Keratinocyte (primary cell): ENCODE results near the gene IL11. TPM values are rescaled to one million over a fixed set of nuclear protein-coding genes. Genes with fewer than 3 reads are reported as not detected.

ENCODE experiments used
- DNase-seq: peaks from one replicate; pipeline ENCODE4 v3.0.0-alpha.2; 2011; ENCODE audit warnings: low read depth, missing footprints, low spot score
- FAIRE-seq: peaks from 2 replicates; lab custom pipeline; 2011; peaks lifted over from hg19 to GRCh38; lab: Jason Lieb, UNC
- H2AFZ ChIP-seq: 2 replicates; pipeline ENCODE4 v1.6.0; 2012; ENCODE audit warnings: low read length, control low read depth, inconsistent platforms; ENCODE audit not compliant: control insufficient read depth
- H3K27ac ChIP-seq: 2 replicates; pipeline ENCODE4 v1.5.1; 2011; ENCODE audit warnings: low read length; ENCODE audit not compliant: control insufficient read depth, insufficient read depth
- H3K27me3 ChIP-seq: 3 replicates; pipeline ENCODE4 v1.6.0; 2011; ENCODE audit warnings: low read length; ENCODE audit not compliant: control insufficient read depth, insufficient read depth; ENCODE audit errors: extremely low read depth
- H3K36me3 ChIP-seq, 2 experiments: 2 replicates in 1 of 2; 3 replicates in 1 of 2; pipeline ENCODE4 v1.5.1; 2011; ENCODE audit warnings: low read length in 2 of 2, mild to moderate bottlenecking in 1 of 2; ENCODE audit not compliant: control insufficient read depth in 2 of 2, insufficient read depth in 2 of 2; ENCODE audit errors: extremely low read depth in 1 of 2
- H3K4me1 ChIP-seq: 3 replicates; pipeline ENCODE4 v1.5.1; 2011; ENCODE audit warnings: low read length; ENCODE audit not compliant: control insufficient read depth, insufficient read depth; ENCODE audit errors: extremely low read depth
- H3K4me2 ChIP-seq: 3 replicates; pipeline ENCODE4 v1.6.0; 2011; ENCODE audit warnings: low read depth, low read length; ENCODE audit not compliant: control insufficient read depth, insufficient read depth; ENCODE audit errors: extremely low read depth
- H3K4me3 ChIP-seq, 3 experiments: fragments of 200-600 bp in 1 of 3; sonication (generic) in 1 of 3; 2 replicates in 2 of 3; 3 replicates in 1 of 3; pipeline ENCODE4 v1.5.1; 2011 to 2016; ENCODE audit warnings: low read length in 3 of 3, mild to moderate bottlenecking in 3 of 3, control low read depth in 2 of 3, inconsistent platforms in 1 of 3, low read depth in 1 of 3, mixed read lengths in 1 of 3, mixed run types in 1 of 3, moderate library complexity in 1 of 3; ENCODE audit not compliant: control insufficient read depth in 2 of 3, insufficient read depth in 2 of 3; ENCODE audit errors: extremely low read depth in 1 of 3
- H3K79me2 ChIP-seq: 2 replicates; pipeline ENCODE4 v1.6.0; 2012; ENCODE audit warnings: low read length; ENCODE audit not compliant: control insufficient read depth, insufficient read depth
- H3K9ac ChIP-seq: 3 replicates; pipeline ENCODE4 v1.6.0; 2011; ENCODE audit warnings: low read length; ENCODE audit not compliant: control insufficient read depth, insufficient read depth; ENCODE audit errors: extremely low read depth
- H3K9me1 ChIP-seq: 3 replicates; pipeline ENCODE4 v1.6.0; 2011; ENCODE audit warnings: low read length; ENCODE audit not compliant: control insufficient read depth, insufficient read depth; ENCODE audit errors: extremely low read depth
- H3K9me3 ChIP-seq: 2 replicates; pipeline ENCODE4 v1.5.1; 2012; ENCODE audit warnings: low read depth, low read length; ENCODE audit not compliant: control insufficient read depth
- H4K20me1 ChIP-seq: 3 replicates; pipeline ENCODE4 v1.6.0; 2011; ENCODE audit warnings: low read length; ENCODE audit not compliant: control insufficient read depth, insufficient read depth; ENCODE audit errors: extremely low read depth
- EZH2 ChIP-seq: IDR thresholded peaks from one replicate; pipeline ENCODE4 v1.6.1; 2012; ENCODE audit warnings: inconsistent platforms, mild to moderate bottlenecking, low read length, moderate library complexity
- dilution Hi-C: fragments of 300-500 bp; cut with MboI; formaldehyde crosslinking; loops from one replicate; pipeline ENCODE4 v1.7.0; 2020; ENCODE audit warnings: low sequenced_read_pairs; ENCODE audit not compliant: extremely low pct_ligation_motif_present
- polyA plus RNA-seq, 5 experiments: library from polyadenylated mRNA; depleted of rRNA in 3 of 5; stranded (reverse) in 3 of 5; stranded (forward) in 1 of 5; unstranded in 1 of 5; fragments of >200 nt; gene quantifications; 1 replicate in 1 of 5; 2 replicates in 3 of 5; 3 replicates in 1 of 5; pipeline versions ENCODE4 v1.2.1 to v1.2.3, GENCODE V29; 2011 to 2012; ENCODE audit warnings: missing spikeins in 2 of 5, low read depth in 1 of 5, low replicate concordance in 1 of 5
- TF ChIP-seq, protein P1 (sequence below), 3 experiments: IDR thresholded peaks in 1 of 3; conservative IDR thresholded peaks in 1 of 3; optimal IDR thresholded peaks in 1 of 3; 2 replicates in 2 of 3; 3 replicates in 1 of 3; pipeline versions ENCODE3 to v1.5.1; 2011; ENCODE audit warnings: low read length in 3 of 3, mild to moderate bottlenecking in 3 of 3, moderate library complexity in 2 of 3, control low read depth in 1 of 3, inconsistent platforms in 1 of 3; ENCODE audit not compliant: insufficient read depth in 2 of 3; ENCODE audit errors: extremely low read depth in 1 of 3

The IL11 gene
- polyA plus RNA-seq, 1 donor (not counting 4 experiments of a cell fraction or from before 2014, with no cell fraction given) = 2.2 TPM

- H3K27me3 ChIP-seq = peaks cover 4% of the 10 kb centered on the region
- H3K27ac ChIP-seq = no peak overlapping the region
- no peaks in the 10 kb centered on the region for H3K9me3 ChIP-seq
- no peaks in the 10 kb centered on the region for H4K20me1 ChIP-seq
- H3K9ac ChIP-seq = no peak overlapping the region
- FAIRE-seq (no peak), DNase-seq (no peak)
- dilution Hi-C loops = no loop called here
- H3K9me1 ChIP-seq = no peaks in the 10 kb centered on the region
- no peak overlapping the region for H3K4me2 ChIP-seq
- H3K4me3 ChIP-seq = no peak overlapping the region
- H3K4me1 ChIP-seq = peaks cover 5% of the 10 kb centered on the region
- no peaks in the 10 kb centered on the region for H3K79me2 ChIP-seq
- no peaks in the 10 kb centered on the region for H3K36me3 ChIP-seq
- no peak overlapping the region for H2AFZ ChIP-seq
- TF ChIP-seq, protein P1, sequence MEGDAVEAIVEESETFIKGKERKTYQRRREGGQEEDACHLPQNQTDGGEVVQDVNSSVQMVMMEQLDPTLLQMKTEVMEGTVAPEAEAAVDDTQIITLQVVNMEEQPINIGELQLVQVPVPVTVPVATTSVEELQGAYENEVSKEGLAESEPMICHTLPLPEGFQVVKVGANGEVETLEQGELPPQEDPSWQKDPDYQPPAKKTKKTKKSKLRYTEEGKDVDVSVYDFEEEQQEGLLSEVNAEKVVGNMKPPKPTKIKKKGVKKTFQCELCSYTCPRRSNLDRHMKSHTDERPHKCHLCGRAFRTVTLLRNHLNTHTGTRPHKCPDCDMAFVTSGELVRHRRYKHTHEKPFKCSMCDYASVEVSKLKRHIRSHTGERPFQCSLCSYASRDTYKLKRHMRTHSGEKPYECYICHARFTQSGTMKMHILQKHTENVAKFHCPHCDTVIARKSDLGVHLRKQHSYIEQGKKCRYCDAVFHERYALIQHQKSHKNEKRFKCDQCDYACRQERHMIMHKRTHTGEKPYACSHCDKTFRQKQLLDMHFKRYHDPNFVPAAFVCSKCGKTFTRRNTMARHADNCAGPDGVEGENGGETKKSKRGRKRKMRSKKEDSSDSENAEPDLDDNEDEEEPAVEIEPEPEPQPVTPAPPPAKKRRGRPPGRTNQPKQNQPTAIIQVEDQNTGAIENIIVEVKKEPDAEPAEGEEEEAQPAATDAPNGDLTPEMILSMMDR (optimal IDR thresholded peaks at IDR 0.05 in 1 of 3, IDR thresholded peaks at IDR 0.05 in 1 of 3, conservative IDR thresholded peaks at IDR 0.05 in 1 of 3; ENCODE audit: extremely low read depth in 1 of 3, insufficient read depth in 2 of 3, low read length in 3 of 3) = no peak
- no peak for TF ChIP-seq EZH2
Observed at GRCh38 chr19:55358943-55359908, 11.0 kb downstream of the IL11 start.

- Histone ChIP-seq H4K20me1 (no peaks in the 10 kb centered on the region), H3K9ac (no peak overlapping the region), H2AFZ (no peak overlapping the region), H3K4me1 (peaks cover 6% of the 10 kb centered on the region), H3K36me3 (no peaks in the 10 kb centered on the region), H3K4me3 (no peak overlapping the region), H3K27ac (no peak overlapping the region), H3K79me2 (no peaks in the 10 kb centered on the region), H3K4me2 (no peak overlapping the region), H3K9me1 (no peaks in the 10 kb centered on the region), H3K9me3 (no peaks in the 10 kb centered on the region), H3K27me3 (peaks cover 7% of the 10 kb centered on the region)
- FAIRE-seq (no peak), DNase-seq (no peak)
- dilution Hi-C loops = no loop called here
- TF ChIP-seq EZH2 = no peak
- TF ChIP-seq, protein P1 (optimal IDR thresholded peaks at IDR 0.05 in 1 of 3, IDR thresholded peaks at IDR 0.05 in 1 of 3, conservative IDR thresholded peaks at IDR 0.05 in 1 of 3; ENCODE audit: extremely low read depth in 1 of 3, insufficient read depth in 2 of 3, low read length in 3 of 3) = no peak
Observed at GRCh38 chr19:55358493-55358892, 11.8 kb downstream of the IL11 start.
